Naive thymus-derived CD8-positive, alpha-beta T cell (primary cell): ENCODE data around the gene NME4. TPM values are rescaled to one million over a fixed set of nuclear protein-coding genes. Genes with fewer than 3 reads are reported as not detected.

Source experiments
- polyA plus RNA-seq, 3 donors: library from polyadenylated mRNA; unstranded; fragments of 300-500 nt; fragmentation: Illumina TruSeq; gene quantifications; one replicate each; pipeline ENCODE4 v1.2.3, GENCODE V29; 2021
- total RNA-seq, 8 experiments: library from RNA in 2 of 8; stranded (reverse) in 2 of 8; gene quantifications; one replicate each; pipeline ENCODE4 v1.2.3 and lab custom pipeline; 2021 to 2026

The NME4 gene
- total and polyA plus RNA-seq, 5 experiments from 2014 or later = 29.7 to 61.9 (median 38.9) TPM

Other genes starting within 250 kb of the NME4 start
- not detected for gene HBZ, start 244.6 kb upstream of the NME4 start, total RNA-seq
- gene HBZ, start 244.6 kb upstream of the NME4 start, polyA plus RNA-seq = not detected
- not detected for gene HBM, start 231.2 kb upstream of the NME4 start, total RNA-seq
- gene HBM, start 231.2 kb upstream of the NME4 start, polyA plus RNA-seq = not detected
- gene HBA2, start 224.3 kb upstream of the NME4 start, total RNA-seq = not detected
- gene HBA2, start 224.3 kb upstream of the NME4 start, polyA plus RNA-seq = 1 to 10 TPM in 1 of 3 donors, under 1 TPM in 1, not detected in 1; 0.89 to 8.6 TPM
- not detected for gene HBA1, start 220.5 kb upstream of the NME4 start, total RNA-seq
- gene HBA1, start 220.5 kb upstream of the NME4 start, polyA plus RNA-seq = 1 to 10 TPM in 1 of 3 donors, not detected in 2; 1.7 TPM
- not detected for gene HBQ1, start 216.7 kb upstream of the NME4 start, total RNA-seq
- under 1 TPM in 1 of 3 donors, not detected in 2; 0.71 TPM for gene HBQ1, start 216.7 kb upstream of the NME4 start, polyA plus RNA-seq
- 100 to 1,000 TPM; 193 to 194 TPM for gene LUC7L, start 167.8 kb upstream of the NME4 start, total RNA-seq
- 10 to 100 TPM in 1 of 3 donors, 1 to 10 TPM in 2; 4.5 to 11.9 (median 7.2) TPM for gene LUC7L, start 167.8 kb upstream of the NME4 start, polyA plus RNA-seq
- 10 to 100 TPM; 36.7 to 46.5 TPM for gene FAM234A, start 162.4 kb upstream of the NME4 start, total RNA-seq
- 10 to 100 TPM; 18.8 to 46.4 (median 34.4) TPM for gene FAM234A, start 162.4 kb upstream of the NME4 start, polyA plus RNA-seq
- gene RGS11, start 121.3 kb upstream of the NME4 start, total RNA-seq = not detected
- not detected for gene RGS11, start 121.3 kb upstream of the NME4 start, polyA plus RNA-seq
- gene ARHGDIG, start 116.6 kb upstream of the NME4 start, total RNA-seq = under 1 TPM in 1 of 2 experiments, not detected in 1; 0.68 TPM
- gene ARHGDIG, start 116.6 kb upstream of the NME4 start, polyA plus RNA-seq = not detected
- under 1 TPM in 1 of 2 experiments, not detected in 1; 0.44 TPM for gene PDIA2, start 114.0 kb upstream of the NME4 start, total RNA-seq
- gene PDIA2, start 114.0 kb upstream of the NME4 start, polyA plus RNA-seq = not detected
- 10 to 100 TPM; 40.7 to 44.0 TPM for gene AXIN1, start 44.5 kb upstream of the NME4 start, total RNA-seq
- 1 to 10 TPM; 1.6 to 4.1 (median 2.2) TPM for gene AXIN1, start 44.5 kb upstream of the NME4 start, polyA plus RNA-seq
- 10 to 100 TPM; 32.4 to 33.3 TPM for gene MRPL28, start 26.7 kb upstream of the NME4 start, total RNA-seq
- 10 to 100 TPM; 57.4 to 66.6 (median 64.7) TPM for gene MRPL28, start 26.7 kb upstream of the NME4 start, polyA plus RNA-seq
- gene PGAP6, start 15.2 kb upstream of the NME4 start, total RNA-seq = 10 to 100 TPM; 80.1 to 80.4 TPM
- gene PGAP6, start 15.2 kb upstream of the NME4 start, polyA plus RNA-seq = 10 to 100 TPM; 19.5 to 38.1 (median 22.0) TPM
- 10 to 100 TPM in 1 of 2 experiments, 1 to 10 TPM in 1; 8.5 to 10.8 TPM for gene DECR2, start 4.7 kb downstream of the NME4 start, total RNA-seq
- gene DECR2, start 4.7 kb downstream of the NME4 start, polyA plus RNA-seq = 10 to 100 TPM in 1 of 3 donors, 1 to 10 TPM in 2; 7.4 to 12.2 (median 8.5) TPM
- 10 to 100 TPM; 43.8 to 49.7 TPM for gene RAB11FIP3, start 28.4 kb downstream of the NME4 start, total RNA-seq
- gene RAB11FIP3, start 28.4 kb downstream of the NME4 start, polyA plus RNA-seq = 1 to 10 TPM; 1.3 to 5.0 (median 2.2) TPM
- gene CAPN15, start 130.5 kb downstream of the NME4 start, total RNA-seq = 10 to 100 TPM; 63.1 to 63.2 TPM
- gene CAPN15, start 130.5 kb downstream of the NME4 start, polyA plus RNA-seq = 1 to 10 TPM; 5.5 to 7.9 (median 6.0) TPM
- gene PRR35, start 163.2 kb downstream of the NME4 start, total RNA-seq = not detected
- gene PRR35, start 163.2 kb downstream of the NME4 start, polyA plus RNA-seq = not detected
- gene NHLRC4, start 169.8 kb downstream of the NME4 start, total RNA-seq = 1 to 10 TPM; 4.7 to 5.3 TPM
- 1 to 10 TPM; 1.5 to 3.3 (median 1.7) TPM for gene NHLRC4, start 169.8 kb downstream of the NME4 start, polyA plus RNA-seq
- 10 to 100 TPM; 55.8 to 59.0 TPM for gene PIGQ, start 172.8 kb downstream of the NME4 start, total RNA-seq
- 10 to 100 TPM in 1 of 3 donors, 1 to 10 TPM in 2; 8.8 to 13.4 (median 9.3) TPM for gene PIGQ, start 172.8 kb downstream of the NME4 start, polyA plus RNA-seq
- gene RAB40C, start 192.9 kb downstream of the NME4 start, total RNA-seq = 10 to 100 TPM; 18.6 to 19.9 TPM
- 10 to 100 TPM in 1 of 3 donors, 1 to 10 TPM in 2; 5.8 to 14.6 (median 6.2) TPM for gene RAB40C, start 192.9 kb downstream of the NME4 start, polyA plus RNA-seq
- gene WFIKKN1, start 233.8 kb downstream of the NME4 start, total RNA-seq = under 1 TPM; 0.47 to 0.57 TPM
- under 1 TPM in 1 of 3 donors, not detected in 2; 0.07 TPM for gene WFIKKN1, start 233.8 kb downstream of the NME4 start, polyA plus RNA-seq
- gene METTL26, start 239.1 kb downstream of the NME4 start, total RNA-seq = 10 to 100 TPM; 69.2 to 72.6 TPM
- gene METTL26, start 239.1 kb downstream of the NME4 start, polyA plus RNA-seq = 10 to 100 TPM; 88.4 to 98.4 (median 89.8) TPM
- 10 to 100 TPM; 31.9 to 32.2 TPM for gene MCRIP2, start 244.6 kb downstream of the NME4 start, total RNA-seq
- gene MCRIP2, start 244.6 kb downstream of the NME4 start, polyA plus RNA-seq = 10 to 100 TPM; 28.1 to 36.6 (median 35.5) TPM